Measurements from ENCODE around the gene CCDC102A. TPM values are rescaled to one million over a fixed set of nuclear protein-coding genes. Genes with fewer than 3 reads are reported as not detected.
"Not testable (repeated sequence)": the region's sequence is repeated elsewhere in the genome, so short reads cannot be mapped to it uniquely, and the experiment has no call there.

Gene CCDC102A
- total RNA-seq, 4 donors from 2014 or later = 2.2 to 17.7 (median 3.7) TPM

DNA sequence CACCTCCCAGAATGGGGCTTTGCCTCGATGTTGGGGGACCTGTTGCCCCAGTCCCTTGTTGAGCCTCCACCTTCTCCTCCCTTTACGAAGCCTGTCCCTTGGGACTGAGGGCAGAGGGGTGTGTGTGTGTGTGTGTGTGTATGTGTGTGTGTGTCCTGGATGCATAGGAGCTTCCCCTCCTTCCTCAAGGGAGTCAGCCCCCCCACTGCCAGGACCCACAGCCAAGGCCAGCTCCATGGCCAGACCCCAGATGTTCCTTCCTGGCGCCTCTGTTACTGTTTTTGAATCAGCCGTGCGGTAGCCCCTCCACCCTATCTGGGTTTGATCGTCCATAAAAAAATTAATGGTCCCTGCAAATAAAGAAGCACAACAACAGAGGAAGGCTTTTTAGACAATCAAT is 32.4 kb downstream of the CCDC102A start:
- Histone ChIP-seq H3K4me1 (no peaks in the 10 kb centered on the region), H3K27me3 (no peaks in the 10 kb centered on the region), H3K9me3 (no peaks in the 10 kb centered on the region), H3K27ac (no peak overlapping the region), H3K4me3 (no peak overlapping the region), H3K36me3 (no peaks in the 10 kb centered on the region)
- WGBS, 2 donors (ENCODE audit: low coverage in 1 of 2) = 74 to 77% methylated on average over 4 to 6 of the region's 6 CpGs
- no peak for DNase-seq
- in situ Hi-C loops (cut with MboI; ENCODE audit: low pct_ligation_motif_present in 1 of 4, low pct_unique_long_range_greater_than_20kb in 1 of 4, low sequenced_read_pairs in 3 of 4) (no loop called here), intact Hi-C loops (cut with DNase I; ENCODE audit: low total_unique reads) (no loop called here)
- TF ChIP-seq POLR2A (IDR thresholded peaks at IDR 0.05) (no peak), POLR2AphosphoS5 (IDR thresholded peaks at IDR 0.05) (no peak)

DNA sequence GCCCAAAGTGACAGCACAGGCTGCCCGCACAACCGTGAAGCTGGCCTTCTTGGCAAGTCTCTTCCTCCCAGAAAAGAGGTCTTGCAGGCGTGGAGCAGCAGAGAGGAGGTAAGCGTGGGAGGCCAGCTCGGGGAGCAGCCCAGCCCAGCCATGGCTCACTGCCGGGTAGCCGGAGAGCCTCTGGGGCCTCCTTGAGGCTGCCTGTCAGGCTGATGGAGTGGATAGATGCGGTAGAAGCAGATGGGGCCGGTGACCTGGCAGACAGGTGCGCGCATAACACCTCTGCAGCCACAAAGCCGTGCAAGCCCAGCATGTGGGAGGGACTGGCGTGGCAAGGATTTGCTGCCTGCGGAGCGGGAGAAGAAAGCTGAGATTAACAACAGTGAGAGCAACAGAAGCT is 33.0 kb downstream of the CCDC102A start:
- Histone ChIP-seq H3K4me1 (no peaks in the 10 kb centered on the region), H3K4me3 (no peak overlapping the region), H3K27ac (no peak overlapping the region), H3K27me3 (no peaks in the 10 kb centered on the region), H3K9me3 (no peaks in the 10 kb centered on the region), H3K36me3 (no peaks in the 10 kb centered on the region)
- TF ChIP-seq, protein P1, sequence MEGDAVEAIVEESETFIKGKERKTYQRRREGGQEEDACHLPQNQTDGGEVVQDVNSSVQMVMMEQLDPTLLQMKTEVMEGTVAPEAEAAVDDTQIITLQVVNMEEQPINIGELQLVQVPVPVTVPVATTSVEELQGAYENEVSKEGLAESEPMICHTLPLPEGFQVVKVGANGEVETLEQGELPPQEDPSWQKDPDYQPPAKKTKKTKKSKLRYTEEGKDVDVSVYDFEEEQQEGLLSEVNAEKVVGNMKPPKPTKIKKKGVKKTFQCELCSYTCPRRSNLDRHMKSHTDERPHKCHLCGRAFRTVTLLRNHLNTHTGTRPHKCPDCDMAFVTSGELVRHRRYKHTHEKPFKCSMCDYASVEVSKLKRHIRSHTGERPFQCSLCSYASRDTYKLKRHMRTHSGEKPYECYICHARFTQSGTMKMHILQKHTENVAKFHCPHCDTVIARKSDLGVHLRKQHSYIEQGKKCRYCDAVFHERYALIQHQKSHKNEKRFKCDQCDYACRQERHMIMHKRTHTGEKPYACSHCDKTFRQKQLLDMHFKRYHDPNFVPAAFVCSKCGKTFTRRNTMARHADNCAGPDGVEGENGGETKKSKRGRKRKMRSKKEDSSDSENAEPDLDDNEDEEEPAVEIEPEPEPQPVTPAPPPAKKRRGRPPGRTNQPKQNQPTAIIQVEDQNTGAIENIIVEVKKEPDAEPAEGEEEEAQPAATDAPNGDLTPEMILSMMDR (IDR thresholded peaks at IDR 0.05) = no peak
- TF ChIP-seq POLR2AphosphoS5 (IDR thresholded peaks at IDR 0.05) (no peak), EP300 (IDR thresholded peaks at IDR 0.05; ENCODE audit: low read depth) (no peak), POLR2A (IDR thresholded peaks at IDR 0.05) (no peak)
- in situ Hi-C loops (cut with MboI; ENCODE audit: low pct_ligation_motif_present in 1 of 4, low pct_unique_long_range_greater_than_20kb in 1 of 4, low sequenced_read_pairs in 3 of 4) (no loop called here), intact Hi-C loops (cut with DNase I; ENCODE audit: low total_unique reads) (no loop called here)
- no peak for DNase-seq
- WGBS, 2 donors (ENCODE audit: low coverage in 1 of 2) = 83% methylated on average over 15 of the region's 15 CpGs; no CpG with 5 or more reads in 1 of the 2 donors

DNA sequence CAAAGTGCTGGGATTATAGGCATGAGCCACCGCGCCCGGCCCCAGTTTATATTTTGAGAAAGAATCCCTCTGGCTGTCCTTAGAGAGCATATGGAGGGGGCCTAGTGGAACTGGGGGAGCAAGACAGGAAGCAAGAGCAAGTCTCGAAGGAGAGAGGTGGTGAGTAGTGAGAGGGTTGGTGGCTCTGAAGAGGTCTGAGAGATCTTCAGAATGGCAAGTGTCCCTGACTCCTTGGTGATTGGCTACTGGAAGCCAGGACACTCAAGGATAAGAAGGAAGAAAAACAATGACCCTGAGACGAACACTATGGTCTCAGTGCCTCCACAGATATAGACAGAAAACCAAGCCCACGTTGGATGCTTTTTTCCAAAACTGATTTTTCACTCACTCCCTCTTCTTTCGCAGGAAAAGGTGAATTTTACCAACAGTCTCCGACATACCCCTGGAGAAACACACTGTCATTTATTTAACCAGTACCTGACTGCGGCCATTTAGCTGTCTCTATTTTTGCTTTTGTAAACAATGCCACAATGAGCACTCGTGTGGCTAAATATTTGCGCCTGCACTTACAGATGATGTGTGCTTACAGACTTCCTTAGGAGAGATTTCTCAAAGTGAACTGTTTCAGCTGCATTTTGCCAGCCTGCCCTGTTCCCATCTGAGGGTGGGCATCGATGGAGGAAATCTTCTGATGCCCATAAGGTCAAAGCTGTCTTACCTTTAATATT is 34.2 kb downstream of the CCDC102A start:
- H3K36me3 ChIP-seq = no peaks in the 10 kb centered on the region
- H3K4me1 ChIP-seq = no peaks in the 10 kb centered on the region
- intact Hi-C loops (cut with DNase I; ENCODE audit: low total_unique reads) = no loop called here
- no peak for TF ChIP-seq POLR2AphosphoS5 (IDR thresholded peaks at IDR 0.05)
- no peak for TF ChIP-seq EP300 (IDR thresholded peaks at IDR 0.05; ENCODE audit: low read depth)
- DNase-seq = no peak
- no peak overlapping the region for H3K4me3 ChIP-seq
- in situ Hi-C loops (cut with MboI; ENCODE audit: low pct_ligation_motif_present in 1 of 4, low pct_unique_long_range_greater_than_20kb in 1 of 4, low sequenced_read_pairs in 3 of 4) = no loop called here
- 71 to 82% methylated on average over 9 to 12 of the region's 12 CpGs for WGBS, 2 donors (ENCODE audit: low coverage in 1 of 2)
- no peak overlapping the region for H3K27ac ChIP-seq
- no peaks in the 10 kb centered on the region for H3K9me3 ChIP-seq
- no peaks in the 10 kb centered on the region for H3K27me3 ChIP-seq

DNA sequence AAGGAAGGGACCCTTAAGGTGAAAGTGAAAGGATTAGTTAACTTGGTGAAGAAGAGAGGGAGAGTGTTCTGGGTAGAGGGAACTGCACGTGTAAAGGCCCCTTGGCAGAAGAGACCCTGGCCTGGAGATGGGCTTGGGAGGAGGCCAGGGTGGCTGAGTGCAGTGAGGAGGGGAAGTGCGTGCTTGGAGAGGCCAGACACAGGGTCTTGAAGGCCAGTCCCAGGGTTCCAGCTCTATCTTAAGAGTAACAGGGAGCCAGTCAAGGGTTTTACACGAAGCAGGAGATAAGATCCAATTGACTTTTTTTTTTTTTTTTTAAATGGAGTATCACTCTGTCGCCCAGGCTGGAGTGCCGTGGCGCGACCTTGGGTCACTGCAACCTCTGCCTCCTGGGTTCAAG is 34.9 kb downstream of the CCDC102A start:
- no peaks in the 10 kb centered on the region for H3K36me3 ChIP-seq
- H3K27ac ChIP-seq = no peak overlapping the region
- in situ Hi-C loops (cut with MboI; ENCODE audit: low pct_ligation_motif_present in 1 of 4, low pct_unique_long_range_greater_than_20kb in 1 of 4, low sequenced_read_pairs in 3 of 4) = no loop called here
- no peak for DNase-seq
- WGBS, 2 donors (ENCODE audit: low coverage in 1 of 2) = 80 to 81% methylated on average over 5 to 7 of the region's 7 CpGs
- no peak for TF ChIP-seq POLR2A (IDR thresholded peaks at IDR 0.05)
- TF ChIP-seq POLR2AphosphoS5 (IDR thresholded peaks at IDR 0.05) = no peak
- TF ChIP-seq, protein P1 (IDR thresholded peaks at IDR 0.05) = no peak
- no peak for TF ChIP-seq EP300 (IDR thresholded peaks at IDR 0.05; ENCODE audit: low read depth)
- no peaks in the 10 kb centered on the region for H3K27me3 ChIP-seq
- intact Hi-C loops (cut with DNase I; ENCODE audit: low total_unique reads) = no loop called here
- H3K4me1 ChIP-seq = no peaks in the 10 kb centered on the region
- no peaks in the 10 kb centered on the region for H3K9me3 ChIP-seq
- H3K4me3 ChIP-seq = no peak overlapping the region

DNA sequence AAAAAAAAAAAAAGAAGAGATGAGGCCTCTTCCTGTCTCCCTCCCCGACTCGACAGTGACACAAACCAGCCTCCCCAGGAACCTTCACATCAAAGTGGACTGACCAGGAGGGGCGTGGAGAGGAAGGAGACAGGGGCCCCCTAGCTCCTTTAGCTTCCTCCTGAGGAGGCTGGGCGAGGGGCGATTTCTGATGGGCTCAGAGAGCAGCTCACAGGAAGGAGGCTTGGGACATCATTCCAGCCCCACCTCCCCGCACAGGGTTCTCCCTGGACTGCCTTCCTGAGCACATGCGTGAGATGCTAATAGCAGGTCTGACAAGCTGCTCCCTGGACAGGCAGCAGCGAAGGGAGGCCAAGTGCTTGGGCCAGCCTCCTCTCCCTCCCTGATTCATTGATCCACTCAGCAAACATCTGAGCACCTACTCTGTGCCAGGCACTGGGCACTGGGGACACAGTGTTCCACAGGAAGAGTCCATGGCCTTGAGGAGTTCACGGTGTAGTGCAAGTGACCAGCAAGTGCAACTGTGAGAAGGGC is 35.7 kb downstream of the CCDC102A start:
- in situ Hi-C loops (cut with MboI; ENCODE audit: low pct_ligation_motif_present in 1 of 4, low pct_unique_long_range_greater_than_20kb in 1 of 4, low sequenced_read_pairs in 3 of 4) (no loop called here), intact Hi-C loops (cut with DNase I; ENCODE audit: low total_unique reads) (no loop called here)
- WGBS, 2 donors (ENCODE audit: low coverage in 1 of 2) = 67% methylated on average over 9 of the region's 9 CpGs; no CpG with 5 or more reads in 1 of the 2 donors
- H3K4me1 ChIP-seq = no peaks in the 10 kb centered on the region
- TF ChIP-seq POLR2A (IDR thresholded peaks at IDR 0.05) (no peak), POLR2AphosphoS5 (IDR thresholded peaks at IDR 0.05) (no peak), EP300 (IDR thresholded peaks at IDR 0.05; ENCODE audit: low read depth) (no peak)
- TF ChIP-seq, protein P1 (IDR thresholded peaks at IDR 0.05) = no peak
- no peak overlapping the region for H3K4me3 ChIP-seq
- DNase-seq = no peak
- H3K9me3 ChIP-seq = no peaks in the 10 kb centered on the region
- no peaks in the 10 kb centered on the region for H3K36me3 ChIP-seq
- H3K27ac ChIP-seq = no peak overlapping the region
- no peaks in the 10 kb centered on the region for H3K27me3 ChIP-seq

DNA sequence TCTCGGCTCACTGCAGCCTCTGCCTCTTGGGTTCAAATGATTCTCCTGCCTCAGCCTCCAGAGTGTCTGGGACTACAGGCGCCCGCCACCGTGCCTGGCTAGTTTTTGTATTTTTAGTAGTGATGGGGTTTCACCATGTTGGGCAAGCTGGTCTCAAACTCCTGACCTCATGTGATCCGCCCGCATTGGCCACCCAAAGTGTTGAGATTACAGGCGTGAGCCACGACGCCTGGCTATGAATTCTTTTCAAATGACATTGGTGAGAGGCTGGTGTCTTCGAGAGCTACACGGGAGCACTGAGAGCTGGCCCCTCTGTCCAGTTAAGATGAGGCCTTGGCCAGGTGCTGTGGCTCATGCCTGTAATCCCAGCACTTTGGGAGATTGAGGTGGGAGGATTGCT is 36.4 kb downstream of the CCDC102A start:
- H3K27ac ChIP-seq; intact Hi-C loops (cut with DNase I; ENCODE audit: low total_unique reads); H3K4me3 ChIP-seq; H3K9me3 ChIP-seq; in situ Hi-C loops (cut with MboI; ENCODE audit: low pct_ligation_motif_present in 1 of 4, low pct_unique_long_range_greater_than_20kb in 1 of 4, low sequenced_read_pairs in 3 of 4); H3K4me1 ChIP-seq; H3K27me3 ChIP-seq; DNase-seq; H3K36me3 ChIP-seq: not testable (repeated sequence)
- whole genome bisulfite sequencing, 2 donors (ENCODE audit: low coverage in 1 of 2) = 93% methylated on average over 11 of the region's 11 CpGs; no CpG with 5 or more reads in 1 of the 2 donors
